HEK293T (cell line): ENCODE data around the gene PLCB4.

Source experiments
- CTCF ChIA-PET: fragments of 350-600 bp; formaldehyde crosslinking; extraction: SDS; loops from one replicate; lab custom pipeline; 2021; ENCODE audit warnings: antibody characterized with exemption, inconsistent platforms; lab: Yijun Ruan, JAX
- POLR2A ChIA-PET: fragments of 350-600 bp; formaldehyde crosslinking; extraction: SDS; loops from one replicate; lab custom pipeline; 2020; ENCODE audit warnings: antibody characterized with exemption, inconsistent platforms; lab: Yijun Ruan, JAX
- DNase-seq: peaks from one replicate; pipeline ENCODE4 v3.0.0; 2012; ENCODE audit warnings: mixed read lengths; ENCODE audit errors: extremely low spot score
- ARNT ChIP-seq: fragments of 450-650 bp; IDR thresholded peaks from 2 replicates; pipeline ENCODE4 v1.6.1; 2017; ENCODE audit warnings: mild to moderate bottlenecking
- BHLHE40 ChIP-seq: fragments of 450-650 bp; IDR thresholded peaks from 2 replicates; pipeline ENCODE4 v1.6.1; 2016; ENCODE audit warnings: mild to moderate bottlenecking, moderate library complexity, borderline replicate concordance
- CTBP1 ChIP-seq: fragments of 450-650 bp; IDR thresholded peaks from 2 replicates; pipeline ENCODE4 v1.6.1; 2016; ENCODE audit warnings: borderline replicate concordance
- ELF4 ChIP-seq: fragments of 450-650 bp; IDR thresholded peaks from 2 replicates; pipeline ENCODE4 v1.6.1; 2017; ENCODE audit warnings: antibody characterized with exemption
- FOXA1 ChIP-seq: fragments of 450-650 bp; IDR thresholded peaks from 2 replicates; pipeline ENCODE4 v1.6.1; 2016; ENCODE audit warnings: mild to moderate bottlenecking
- FOXK2 ChIP-seq: fragments of 450-650 bp; IDR thresholded peaks from 2 replicates; pipeline ENCODE4 v1.6.1; 2016; ENCODE audit warnings: mild to moderate bottlenecking
- FOXM1 ChIP-seq: fragments of 450-650 bp; IDR thresholded peaks from 2 replicates; pipeline ENCODE4 v1.6.1; 2017; ENCODE audit warnings: mild to moderate bottlenecking, borderline replicate concordance
- HDGF ChIP-seq: fragments of 450-650 bp; IDR thresholded peaks from 2 replicates; pipeline ENCODE4 v1.6.1; 2017; ENCODE audit warnings: antibody characterized with exemption, borderline replicate concordance
- L3MBTL2 ChIP-seq: fragments of 450-650 bp; conservative IDR thresholded peaks from 2 replicates; pipeline ENCODE4 v1.6.1; 2016; ENCODE audit warnings: mild to moderate bottlenecking
- LEF1 ChIP-seq: fragments of 450-650 bp; IDR thresholded peaks from 2 replicates; pipeline ENCODE4 v1.6.1; 2017; ENCODE audit warnings: mild to moderate bottlenecking, borderline replicate concordance
- NFRKB ChIP-seq: fragments of 450-650 bp; IDR thresholded peaks from 2 replicates; pipeline ENCODE4 v1.6.1; 2016; ENCODE audit warnings: mild to moderate bottlenecking, moderate library complexity
- PKNOX1 ChIP-seq: fragments of 450-650 bp; IDR thresholded peaks from 2 replicates; pipeline ENCODE4 v1.6.1; 2016
- SP1 ChIP-seq: fragments of 450-650 bp; IDR thresholded peaks from 2 replicates; pipeline ENCODE4 v1.6.1; 2017
- SUZ12 ChIP-seq: fragments of 450-650 bp; IDR thresholded peaks from 2 replicates; pipeline ENCODE4 v1.6.1; 2016; ENCODE audit warnings: mild to moderate bottlenecking
- TARDBP ChIP-seq: fragments of 450-650 bp; IDR thresholded peaks from 2 replicates; pipeline ENCODE4 v1.6.1; 2016
- ZNF384 ChIP-seq: fragments of 450-650 bp; IDR thresholded peaks from 2 replicates; pipeline ENCODE4 v1.6.1; 2016

PLCB4 gene

GRCh38 chr20:9331707-9332435 lies 263.0 kb downstream of the PLCB4 start:
- ChIA-PET CTCF (interaction anchor here (0.8 to 1.2 kb wide), 2 partner anchors 9 to 61 kb away, joined by 3 read pairs; no protein-coding TSS in a partner anchor), POLR2A (no interaction called here)
- TF ChIP-seq FOXA1, result no peak
- no peak for TF ChIP-seq L3MBTL2
- no peak for TF ChIP-seq HDGF
- no peak for TF ChIP-seq ZNF384
- no peak for TF ChIP-seq ELF4
- no peak for TF ChIP-seq PKNOX1
- no peak for TF ChIP-seq SUZ12
- TF ChIP-seq BHLHE40, result no peak
- TF ChIP-seq FOXM1, result no peak
- no peak for TF ChIP-seq TARDBP
- TF ChIP-seq LEF1, result no peak
- TF ChIP-seq ARNT, result no peak
- TF ChIP-seq SP1, result no peak
- no peak for TF ChIP-seq NFRKB
- TF ChIP-seq CTBP1, result no peak
- no peak for TF ChIP-seq FOXK2
- no peak for DNase-seq

- ChIA-PET CTCF (no interaction called here), POLR2A (no interaction called here)
- TF ChIP-seq ELF4, result no peak
- TF ChIP-seq NFRKB, result no peak
- TF ChIP-seq HDGF, result no peak
- no peak for TF ChIP-seq FOXM1
- TF ChIP-seq LEF1, result no peak
- DNase-seq, result no peak
These were observed 264.0 kb downstream of the PLCB4 start for GRCh38 chr20:9332791-9333479.

- TF ChIP-seq BHLHE40, result no peak
- no peak for TF ChIP-seq L3MBTL2
- no peak for TF ChIP-seq SP1
- no peak for TF ChIP-seq SUZ12
- TF ChIP-seq PKNOX1, result no peak
- TF ChIP-seq TARDBP, result no peak
- TF ChIP-seq ZNF384, result no peak
- TF ChIP-seq HDGF, result no peak
- no peak for TF ChIP-seq LEF1
- no peak for TF ChIP-seq FOXM1
- no peak for TF ChIP-seq NFRKB
- no peak for TF ChIP-seq CTBP1
- TF ChIP-seq FOXA1, result no peak
- ChIA-PET CTCF (no interaction called here), POLR2A (no interaction called here)
- no peak for DNase-seq
These were observed 266.0 kb downstream of the PLCB4 start for GRCh38 chr20:9334866-9335265.

GRCh38 chr20:9338101-9338500 lies 269.2 kb downstream of the PLCB4 start:
- TF ChIP-seq SUZ12 (no peak), BHLHE40 (no peak), CTBP1 (no peak), FOXK2 (no peak)
- CTCF ChIA-PET, result no interaction called here
- POLR2A ChIA-PET, result no interaction called here

GRCh38 chr20:9339708-9340107 lies 270.8 kb downstream of the PLCB4 start:
- POLR2A ChIA-PET, result no interaction called here
- CTCF ChIA-PET, result no interaction called here
- TF ChIP-seq ELF4, result no peak
- TF ChIP-seq HDGF, result no peak
- no peak for TF ChIP-seq FOXA1
- TF ChIP-seq ARNT, result no peak
- no peak for TF ChIP-seq CTBP1
- no peak for TF ChIP-seq FOXM1
- TF ChIP-seq TARDBP, result no peak
- no peak for TF ChIP-seq ZNF384
- TF ChIP-seq SUZ12, result no peak
- no peak for TF ChIP-seq LEF1
- no peak for TF ChIP-seq FOXK2
- no peak for DNase-seq

More at GRCh38 chr20:9338101-9338500, 269.2 kb downstream of the PLCB4 start:
- no peak for DNase-seq

GRCh38 chr20:9342651-9343050 lies 273.8 kb downstream of the PLCB4 start:
- CTCF ChIA-PET, result no interaction called here
- DNase-seq, result no peak
- POLR2A ChIA-PET, result no interaction called here
- TF ChIP-seq FOXK2 (no peak), FOXM1 (no peak), CTBP1 (no peak), PKNOX1 (no peak), L3MBTL2 (no peak), NFRKB (no peak), ARNT (no peak), LEF1 (no peak), ELF4 (no peak), SUZ12 (no peak)
